ENCODE data around the gene TAF7.

GRCh38 chr5:141349917-141350619, 29.5 kb upstream of the TAF7 start, which contains the start of gene PCDHGB1:
- no peak for TF ChIP-seq CTCF (IDR thresholded peaks at IDR 0.05)
- TF ChIP-seq POLR2A (IDR thresholded peaks at IDR 0.05), result no peak

Measured in ovary (tissue), 3 donors.